WTC11 (cell line): ENCODE measurements around the gene RNF113B. TPM values are rescaled to one million over a fixed set of nuclear protein-coding genes. Genes with fewer than 3 reads are reported as not detected.

Experiments used
- ATAC-seq: fragments of 200-7000 bp; cut with Tn5 transposase; 2 replicates; pipeline ENCODE4 v1.10.0; 2021; ENCODE audit warnings: mild to moderate bottlenecking, moderate library complexity
- CTCF ChIA-PET: fragments of 300-600 bp; sonication (Branson Sonifier 250); formaldehyde crosslinking; loops from one replicate; lab custom pipeline; 2021; ENCODE audit warnings: antibody characterized with exemption; lab: Charles Lee
- POLR2A ChIA-PET: fragments of 350-600 bp; sonication (Branson Sonifier 250); formaldehyde crosslinking; loops from one replicate; lab custom pipeline; 2021; ENCODE audit warnings: antibody characterized with exemption; lab: Charles Lee
- DNase-seq: peaks from one replicate; pipeline ENCODE4 v3.0.0; 2021; ENCODE audit warnings: low spot score
- H3K27ac Mint-ChIP-seq: 2 replicates; pipeline ENCODE4 v1.8.0; 2021; ENCODE audit warnings: mixed read lengths
- H3K27me3 Mint-ChIP-seq: 2 replicates; pipeline ENCODE4 v1.8.0; 2021; ENCODE audit warnings: low read depth, mild to moderate bottlenecking, moderate library complexity, mixed read lengths
- H3K36me3 Mint-ChIP-seq: 2 replicates; pipeline ENCODE4 v1.8.0; 2021; ENCODE audit warnings: mixed read lengths
- H3K4me1 Mint-ChIP-seq: 2 replicates; pipeline ENCODE4 v1.8.0; 2022; ENCODE audit warnings: mixed read lengths
- H3K4me3 Mint-ChIP-seq: 2 replicates; pipeline ENCODE4 v1.8.0; 2021; ENCODE audit warnings: mild to moderate bottlenecking, moderate library complexity, mixed read lengths
- H3K9me3 Mint-ChIP-seq: 2 replicates; pipeline ENCODE4 v1.8.0; 2021; ENCODE audit warnings: mixed read lengths
- ELF4 ChIP-seq: sonication (generic); formaldehyde crosslinking; IDR thresholded peaks from 2 replicates; pipeline ENCODE4 v1.8.1; 2022; ENCODE audit warnings: low read depth, mild to moderate bottlenecking, moderate library complexity, missing genetic modification reagents
- ETV6 ChIP-seq: sonication (generic); formaldehyde crosslinking; IDR thresholded peaks from 2 replicates; pipeline ENCODE4 v1.8.1; 2022; ENCODE audit warnings: mild to moderate bottlenecking, missing genetic modification reagents
- FOXJ3 ChIP-seq: sonication (generic); formaldehyde crosslinking; IDR thresholded peaks from 2 replicates; pipeline ENCODE4 v1.9.0; 2021; ENCODE audit warnings: missing genetic modification reagents, mild to moderate bottlenecking, borderline replicate concordance
- MXD4 ChIP-seq: fragments of 250-450 bp; sonication (Bioruptor Pico); IDR thresholded peaks from 2 replicates; pipeline ENCODE4 v1.8.0; 2021; ENCODE audit warnings: mild to moderate bottlenecking, moderate library complexity, borderline replicate concordance
- SMAD3 ChIP-seq: sonication (generic); formaldehyde crosslinking; IDR thresholded peaks from 2 replicates; pipeline ENCODE4 v1.8.0; 2022; ENCODE audit warnings: missing genetic modification reagents, mild to moderate bottlenecking, borderline replicate concordance
- SOX15 ChIP-seq: fragments of 250-450 bp; sonication (Bioruptor Pico); IDR thresholded peaks from 2 replicates; pipeline ENCODE4 v1.9.0; 2021; ENCODE audit warnings: mild to moderate bottlenecking
- SP1 ChIP-seq: sonication (generic); formaldehyde crosslinking; conservative IDR thresholded peaks from 2 replicates; pipeline ENCODE4 v1.8.1; 2022; ENCODE audit warnings: missing genetic modification reagents
- total RNA-seq: library from RNA; stranded (reverse); gene quantifications from 3 replicates; pipeline ENCODE4 v1.2.3, GENCODE V29; 2021
- TF ChIP-seq, protein P1 (sequence below): fragments of 250-450 bp; sonication (Bioruptor Pico); IDR thresholded peaks from 2 replicates; pipeline ENCODE4 v1.9.0; 2021; ENCODE audit warnings: mild to moderate bottlenecking, borderline replicate concordance
- TF ChIP-seq, protein P2 (sequence below): fragments of 250-450 bp; sonication (Bioruptor Pico); IDR thresholded peaks from 2 replicates; pipeline ENCODE4 v1.8.0; 2021; ENCODE audit warnings: mild to moderate bottlenecking
- TF ChIP-seq, protein P3 (sequence below): sonication (generic); formaldehyde crosslinking; IDR thresholded peaks from 2 replicates; pipeline ENCODE4 v1.8.1; 2023; ENCODE audit warnings: mild to moderate bottlenecking, missing genetic modification reagents, moderate library complexity
- TF ChIP-seq, protein P4 (sequence below): sonication (generic); formaldehyde crosslinking; IDR thresholded peaks from 2 replicates; pipeline ENCODE4 v1.8.0; 2022; ENCODE audit warnings: mild to moderate bottlenecking, missing genetic modification reagents
- TF ChIP-seq, protein P5 (sequence below): sonication (generic); formaldehyde crosslinking; IDR thresholded peaks from 2 replicates; pipeline ENCODE4 v1.8.0; 2022; ENCODE audit warnings: mild to moderate bottlenecking, missing genetic modification reagents
- TF ChIP-seq, protein P6 (sequence below): sonication (generic); formaldehyde crosslinking; IDR thresholded peaks from 2 replicates; pipeline ENCODE4 v1.8.1; 2023; ENCODE audit warnings: mild to moderate bottlenecking, missing genetic modification reagents
- TF ChIP-seq, protein P7 (sequence below): sonication (generic); formaldehyde crosslinking; IDR thresholded peaks from 2 replicates; pipeline ENCODE4 v1.8.0; 2022; ENCODE audit warnings: mild to moderate bottlenecking, missing genetic modification reagents
- TF ChIP-seq, protein P8 (sequence below): sonication (generic); formaldehyde crosslinking; IDR thresholded peaks from 2 replicates; pipeline ENCODE4 v1.8.0; 2022; ENCODE audit warnings: mild to moderate bottlenecking, missing genetic modification reagents
- TF ChIP-seq, protein P9 (sequence below): sonication (generic); formaldehyde crosslinking; IDR thresholded peaks from 2 replicates; pipeline ENCODE4 v1.8.0; 2023; ENCODE audit warnings: mild to moderate bottlenecking, missing genetic modification reagents

The RNF113B gene
- total RNA-seq, 1 experiment from 2014 or later: not detected

DNA sequence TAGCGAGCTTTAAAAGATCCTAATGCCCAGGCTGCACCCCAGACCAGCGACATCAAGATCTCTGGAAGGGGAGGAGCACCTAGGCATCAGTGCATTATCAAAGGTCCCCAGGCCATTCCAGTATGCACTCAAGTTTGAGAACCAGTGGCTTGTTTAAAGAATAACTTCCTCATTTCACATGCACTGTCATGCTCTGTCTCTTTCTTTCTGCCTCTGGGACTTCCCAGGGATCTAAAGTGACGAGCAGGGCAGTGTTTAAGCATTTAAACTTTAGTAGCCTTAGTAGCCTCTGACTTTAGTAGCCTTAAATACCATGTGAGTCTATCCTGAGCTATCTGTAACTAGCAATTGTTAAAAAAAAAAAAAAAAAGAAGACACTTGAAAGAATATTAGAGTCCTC is 43.1 kb downstream of the RNF113B start (continued):
- TF ChIP-seq, protein P1, sequence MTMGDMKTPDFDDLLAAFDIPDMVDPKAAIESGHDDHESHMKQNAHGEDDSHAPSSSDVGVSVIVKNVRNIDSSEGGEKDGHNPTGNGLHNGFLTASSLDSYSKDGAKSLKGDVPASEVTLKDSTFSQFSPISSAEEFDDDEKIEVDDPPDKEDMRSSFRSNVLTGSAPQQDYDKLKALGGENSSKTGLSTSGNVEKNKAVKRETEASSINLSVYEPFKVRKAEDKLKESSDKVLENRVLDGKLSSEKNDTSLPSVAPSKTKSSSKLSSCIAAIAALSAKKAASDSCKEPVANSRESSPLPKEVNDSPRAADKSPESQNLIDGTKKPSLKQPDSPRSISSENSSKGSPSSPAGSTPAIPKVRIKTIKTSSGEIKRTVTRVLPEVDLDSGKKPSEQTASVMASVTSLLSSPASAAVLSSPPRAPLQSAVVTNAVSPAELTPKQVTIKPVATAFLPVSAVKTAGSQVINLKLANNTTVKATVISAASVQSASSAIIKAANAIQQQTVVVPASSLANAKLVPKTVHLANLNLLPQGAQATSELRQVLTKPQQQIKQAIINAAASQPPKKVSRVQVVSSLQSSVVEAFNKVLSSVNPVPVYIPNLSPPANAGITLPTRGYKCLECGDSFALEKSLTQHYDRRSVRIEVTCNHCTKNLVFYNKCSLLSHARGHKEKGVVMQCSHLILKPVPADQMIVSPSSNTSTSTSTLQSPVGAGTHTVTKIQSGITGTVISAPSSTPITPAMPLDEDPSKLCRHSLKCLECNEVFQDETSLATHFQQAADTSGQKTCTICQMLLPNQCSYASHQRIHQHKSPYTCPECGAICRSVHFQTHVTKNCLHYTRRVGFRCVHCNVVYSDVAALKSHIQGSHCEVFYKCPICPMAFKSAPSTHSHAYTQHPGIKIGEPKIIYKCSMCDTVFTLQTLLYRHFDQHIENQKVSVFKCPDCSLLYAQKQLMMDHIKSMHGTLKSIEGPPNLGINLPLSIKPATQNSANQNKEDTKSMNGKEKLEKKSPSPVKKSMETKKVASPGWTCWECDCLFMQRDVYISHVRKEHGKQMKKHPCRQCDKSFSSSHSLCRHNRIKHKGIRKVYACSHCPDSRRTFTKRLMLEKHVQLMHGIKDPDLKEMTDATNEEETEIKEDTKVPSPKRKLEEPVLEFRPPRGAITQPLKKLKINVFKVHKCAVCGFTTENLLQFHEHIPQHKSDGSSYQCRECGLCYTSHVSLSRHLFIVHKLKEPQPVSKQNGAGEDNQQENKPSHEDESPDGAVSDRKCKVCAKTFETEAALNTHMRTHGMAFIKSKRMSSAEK (CRISPR knock-in tag): no peak
- TF ChIP-seq, protein P2, sequence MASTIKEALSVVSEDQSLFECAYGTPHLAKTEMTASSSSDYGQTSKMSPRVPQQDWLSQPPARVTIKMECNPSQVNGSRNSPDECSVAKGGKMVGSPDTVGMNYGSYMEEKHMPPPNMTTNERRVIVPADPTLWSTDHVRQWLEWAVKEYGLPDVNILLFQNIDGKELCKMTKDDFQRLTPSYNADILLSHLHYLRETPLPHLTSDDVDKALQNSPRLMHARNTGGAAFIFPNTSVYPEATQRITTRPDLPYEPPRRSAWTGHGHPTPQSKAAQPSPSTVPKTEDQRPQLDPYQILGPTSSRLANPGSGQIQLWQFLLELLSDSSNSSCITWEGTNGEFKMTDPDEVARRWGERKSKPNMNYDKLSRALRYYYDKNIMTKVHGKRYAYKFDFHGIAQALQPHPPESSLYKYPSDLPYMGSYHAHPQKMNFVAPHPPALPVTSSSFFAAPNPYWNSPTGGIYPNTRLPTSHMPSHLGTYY: no peak
- no peak for TF ChIP-seq FOXJ3
- TF ChIP-seq, protein P3, sequence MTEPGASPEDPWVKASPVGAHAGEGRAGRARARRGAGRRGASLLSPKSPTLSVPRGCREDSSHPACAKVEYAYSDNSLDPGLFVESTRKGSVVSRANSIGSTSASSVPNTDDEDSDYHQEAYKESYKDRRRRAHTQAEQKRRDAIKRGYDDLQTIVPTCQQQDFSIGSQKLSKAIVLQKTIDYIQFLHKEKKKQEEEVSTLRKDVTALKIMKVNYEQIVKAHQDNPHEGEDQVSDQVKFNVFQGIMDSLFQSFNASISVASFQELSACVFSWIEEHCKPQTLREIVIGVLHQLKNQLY (CRISPR knock-in tag): no peak
- TF ChIP-seq, all 79 proteins: peak for 0

DNA sequence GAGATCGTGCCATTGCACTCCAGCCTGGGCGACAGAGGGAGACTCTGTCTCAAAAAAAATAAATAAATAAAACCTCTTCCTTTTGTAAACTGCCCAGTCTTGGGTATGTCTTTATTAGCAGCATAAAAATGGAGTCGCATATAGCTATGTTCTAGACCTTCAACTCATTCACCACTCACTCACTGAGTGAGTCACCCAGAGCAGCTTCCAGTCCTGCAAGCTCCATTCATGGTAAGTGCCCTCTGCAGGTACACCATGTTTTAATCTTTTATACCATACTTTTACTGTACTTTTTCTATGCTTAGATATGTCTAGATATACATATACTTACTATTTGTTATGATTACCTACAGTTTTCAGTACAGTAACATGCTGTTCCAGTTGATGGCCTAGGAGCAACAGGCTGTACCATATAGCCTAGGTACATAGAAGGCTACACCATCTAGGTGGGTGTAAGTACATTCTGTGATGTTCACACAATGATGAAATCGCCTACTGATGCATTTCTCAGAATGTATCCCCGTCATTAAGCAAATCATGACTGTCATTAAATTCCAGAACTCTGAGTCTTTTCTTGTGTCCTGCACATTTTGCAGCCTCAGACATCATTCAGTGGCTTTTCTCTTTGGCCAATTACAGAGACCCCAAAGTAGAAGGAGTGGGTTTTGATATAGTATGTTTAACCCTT is 47.9 kb downstream of the RNF113B start:
- no peak for DNase-seq
- POLR2A ChIA-PET: no interaction called here
- no peak overlapping the region for H3K27ac Mint-ChIP-seq

More for the DNA sequence above, 47.9 kb downstream of the RNF113B start:
- Mint-ChIP-seq H3K4me3 (no peak overlapping the region), H3K27me3 (no peaks in the 10 kb centered on the region; the same call in 1 of the 2 replicates), H3K36me3 (no peaks in the 10 kb centered on the region), H3K4me1 (no peaks in the 10 kb centered on the region), H3K9me3 (peaks cover 21% of the 10 kb centered on the region)
- no peak for ATAC-seq
- TF ChIP-seq, protein P4, sequence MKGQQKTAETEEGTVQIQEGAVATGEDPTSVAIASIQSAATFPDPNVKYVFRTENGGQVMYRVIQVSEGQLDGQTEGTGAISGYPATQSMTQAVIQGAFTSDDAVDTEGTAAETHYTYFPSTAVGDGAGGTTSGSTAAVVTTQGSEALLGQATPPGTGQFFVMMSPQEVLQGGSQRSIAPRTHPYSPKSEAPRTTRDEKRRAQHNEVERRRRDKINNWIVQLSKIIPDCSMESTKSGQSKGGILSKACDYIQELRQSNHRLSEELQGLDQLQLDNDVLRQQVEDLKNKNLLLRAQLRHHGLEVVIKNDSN: no peak
- TF ChIP-seq, protein P5, sequence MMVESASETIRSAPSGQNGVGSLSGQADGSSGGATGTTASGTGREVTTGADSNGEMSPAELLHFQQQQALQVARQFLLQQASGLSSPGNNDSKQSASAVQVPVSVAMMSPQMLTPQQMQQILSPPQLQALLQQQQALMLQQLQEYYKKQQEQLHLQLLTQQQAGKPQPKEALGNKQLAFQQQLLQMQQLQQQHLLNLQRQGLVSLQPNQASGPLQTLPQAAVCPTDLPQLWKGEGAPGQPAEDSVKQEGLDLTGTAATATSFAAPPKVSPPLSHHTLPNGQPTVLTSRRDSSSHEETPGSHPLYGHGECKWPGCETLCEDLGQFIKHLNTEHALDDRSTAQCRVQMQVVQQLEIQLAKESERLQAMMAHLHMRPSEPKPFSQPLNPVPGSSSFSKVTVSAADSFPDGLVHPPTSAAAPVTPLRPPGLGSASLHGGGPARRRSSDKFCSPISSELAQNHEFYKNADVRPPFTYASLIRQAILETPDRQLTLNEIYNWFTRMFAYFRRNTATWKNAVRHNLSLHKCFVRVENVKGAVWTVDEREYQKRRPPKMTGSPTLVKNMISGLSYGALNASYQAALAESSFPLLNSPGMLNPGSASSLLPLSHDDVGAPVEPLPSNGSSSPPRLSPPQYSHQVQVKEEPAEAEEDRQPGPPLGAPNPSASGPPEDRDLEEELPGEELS: no peak
- TF ChIP-seq SP1: no peak
- TF ChIP-seq SMAD3 (CRISPR knock-in tag): no peak
- TF ChIP-seq, protein P6, sequence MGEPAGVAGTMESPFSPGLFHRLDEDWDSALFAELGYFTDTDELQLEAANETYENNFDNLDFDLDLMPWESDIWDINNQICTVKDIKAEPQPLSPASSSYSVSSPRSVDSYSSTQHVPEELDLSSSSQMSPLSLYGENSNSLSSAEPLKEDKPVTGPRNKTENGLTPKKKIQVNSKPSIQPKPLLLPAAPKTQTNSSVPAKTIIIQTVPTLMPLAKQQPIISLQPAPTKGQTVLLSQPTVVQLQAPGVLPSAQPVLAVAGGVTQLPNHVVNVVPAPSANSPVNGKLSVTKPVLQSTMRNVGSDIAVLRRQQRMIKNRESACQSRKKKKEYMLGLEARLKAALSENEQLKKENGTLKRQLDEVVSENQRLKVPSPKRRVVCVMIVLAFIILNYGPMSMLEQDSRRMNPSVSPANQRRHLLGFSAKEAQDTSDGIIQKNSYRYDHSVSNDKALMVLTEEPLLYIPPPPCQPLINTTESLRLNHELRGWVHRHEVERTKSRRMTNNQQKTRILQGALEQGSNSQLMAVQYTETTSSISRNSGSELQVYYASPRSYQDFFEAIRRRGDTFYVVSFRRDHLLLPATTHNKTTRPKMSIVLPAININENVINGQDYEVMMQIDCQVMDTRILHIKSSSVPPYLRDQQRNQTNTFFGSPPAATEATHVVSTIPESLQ (CRISPR knock-in tag): no peak
- TF ChIP-seq, protein P7, sequence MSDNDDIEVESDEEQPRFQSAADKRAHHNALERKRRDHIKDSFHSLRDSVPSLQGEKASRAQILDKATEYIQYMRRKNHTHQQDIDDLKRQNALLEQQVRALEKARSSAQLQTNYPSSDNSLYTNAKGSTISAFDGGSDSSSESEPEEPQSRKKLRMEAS (CRISPR knock-in tag): no peak
- TF ChIP-seq ETV6 (CRISPR knock-in tag): no peak
- TF ChIP-seq SOX15: no peak
- TF ChIP-seq, protein P8, sequence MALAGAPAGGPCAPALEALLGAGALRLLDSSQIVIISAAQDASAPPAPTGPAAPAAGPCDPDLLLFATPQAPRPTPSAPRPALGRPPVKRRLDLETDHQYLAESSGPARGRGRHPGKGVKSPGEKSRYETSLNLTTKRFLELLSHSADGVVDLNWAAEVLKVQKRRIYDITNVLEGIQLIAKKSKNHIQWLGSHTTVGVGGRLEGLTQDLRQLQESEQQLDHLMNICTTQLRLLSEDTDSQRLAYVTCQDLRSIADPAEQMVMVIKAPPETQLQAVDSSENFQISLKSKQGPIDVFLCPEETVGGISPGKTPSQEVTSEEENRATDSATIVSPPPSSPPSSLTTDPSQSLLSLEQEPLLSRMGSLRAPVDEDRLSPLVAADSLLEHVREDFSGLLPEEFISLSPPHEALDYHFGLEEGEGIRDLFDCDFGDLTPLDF (CRISPR knock-in tag): no peak
- TF ChIP-seq, protein P9, sequence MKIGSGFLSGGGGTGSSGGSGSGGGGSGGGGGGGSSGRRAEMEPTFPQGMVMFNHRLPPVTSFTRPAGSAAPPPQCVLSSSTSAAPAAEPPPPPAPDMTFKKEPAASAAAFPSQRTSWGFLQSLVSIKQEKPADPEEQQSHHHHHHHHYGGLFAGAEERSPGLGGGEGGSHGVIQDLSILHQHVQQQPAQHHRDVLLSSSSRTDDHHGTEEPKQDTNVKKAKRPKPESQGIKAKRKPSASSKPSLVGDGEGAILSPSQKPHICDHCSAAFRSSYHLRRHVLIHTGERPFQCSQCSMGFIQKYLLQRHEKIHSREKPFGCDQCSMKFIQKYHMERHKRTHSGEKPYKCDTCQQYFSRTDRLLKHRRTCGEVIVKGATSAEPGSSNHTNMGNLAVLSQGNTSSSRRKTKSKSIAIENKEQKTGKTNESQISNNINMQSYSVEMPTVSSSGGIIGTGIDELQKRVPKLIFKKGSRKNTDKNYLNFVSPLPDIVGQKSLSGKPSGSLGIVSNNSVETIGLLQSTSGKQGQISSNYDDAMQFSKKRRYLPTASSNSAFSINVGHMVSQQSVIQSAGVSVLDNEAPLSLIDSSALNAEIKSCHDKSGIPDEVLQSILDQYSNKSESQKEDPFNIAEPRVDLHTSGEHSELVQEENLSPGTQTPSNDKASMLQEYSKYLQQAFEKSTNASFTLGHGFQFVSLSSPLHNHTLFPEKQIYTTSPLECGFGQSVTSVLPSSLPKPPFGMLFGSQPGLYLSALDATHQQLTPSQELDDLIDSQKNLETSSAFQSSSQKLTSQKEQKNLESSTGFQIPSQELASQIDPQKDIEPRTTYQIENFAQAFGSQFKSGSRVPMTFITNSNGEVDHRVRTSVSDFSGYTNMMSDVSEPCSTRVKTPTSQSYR: no peak
- no peak for TF ChIP-seq FOXJ3
- TF ChIP-seq MXD4 (CRISPR knock-in tag): no peak
- TF ChIP-seq ELF4 (CRISPR knock-in tag): no peak
- CTCF ChIA-PET: interaction anchor here (0.9 to 1.2 kb wide), 2 partner anchors 96 to 301 kb away, joined by 3 to 4 read pairs; no protein-coding TSS in a partner anchor
